SIG-M5 treated with dmso at 0.1 percent for 504 hours (cell line): ENCODE measurements around the gene HHAT.

ENCODE experiments used
- DNase-seq: peaks from one replicate; lab custom pipeline; 2025; ENCODE audit not compliant: unreplicated experiment; lab: John Stamatoyannopoulos, UW

The HHAT gene

GRCh38 chr1:210586771-210587170 is 258.1 kb downstream of the HHAT start:
- no peak for DNase-seq

GRCh38 chr1:210587566-210587965 is 258.9 kb downstream of the HHAT start:
- no peak for DNase-seq

- no peak for DNase-seq
These were observed 259.7 kb downstream of the HHAT start for GRCh38 chr1:210588357-210588756.

GRCh38 chr1:210588946-210589345 is 260.2 kb downstream of the HHAT start:
- DNase-seq, result no peak

- no peak for DNase-seq
These were observed 262.5 kb downstream of the HHAT start for GRCh38 chr1:210591214-210591613.

GRCh38 chr1:210594605-210595004 is 265.9 kb downstream of the HHAT start:
- DNase-seq, result no peak

GRCh38 chr1:210596641-210597040 is 267.9 kb downstream of the HHAT start:
- DNase-seq, result no peak

GRCh38 chr1:210597555-210598134 is 268.9 kb downstream of the HHAT start:
- peak; percentile 79 for DNase-seq

- DNase-seq, result peak; percentile 86
These were observed 269.5 kb downstream of the HHAT start for GRCh38 chr1:210598135-210598652.

GRCh38 chr1:210600421-210601159 is 271.9 kb downstream of the HHAT start:
- DNase-seq, result no peak

GRCh38 chr1:210603123-210603522 is 274.4 kb downstream of the HHAT start:
- no peak for DNase-seq

GRCh38 chr1:210605099-210605498 is 276.4 kb downstream of the HHAT start:
- no peak for DNase-seq

GRCh38 chr1:210607361-210607760 is 278.7 kb downstream of the HHAT start:
- DNase-seq, result no peak

- no peak for DNase-seq
These were observed 280.1 kb downstream of the HHAT start for GRCh38 chr1:210608767-210609166.

- no peak for DNase-seq
These were observed 287.7 kb downstream of the HHAT start for GRCh38 chr1:210616356-210616755.

- no peak for DNase-seq
These were observed 288.6 kb downstream of the HHAT start for GRCh38 chr1:210617293-210617692.

GRCh38 chr1:210618369-210618768 is 289.7 kb downstream of the HHAT start:
- DNase-seq, result no peak

- DNase-seq, result no peak
These were observed 292.3 kb downstream of the HHAT start for GRCh38 chr1:210620867-210621488.

- no peak for DNase-seq
These were observed 293.0 kb downstream of the HHAT start for GRCh38 chr1:210621712-210622111.

- no peak for DNase-seq
These were observed 296.0 kb downstream of the HHAT start for GRCh38 chr1:210624722-210625121.

- no peak for DNase-seq
These were observed 297.0 kb downstream of the HHAT start for GRCh38 chr1:210625715-210626114.

GRCh38 chr1:210626341-210626740 is 297.6 kb downstream of the HHAT start:
- DNase-seq, result no peak
